Loucy (cell line): ENCODE measurements around the gene PDE4A.

Experiments used
- H2AFZ ChIP-seq: fragments of 200-600 bp; sonication (generic); 2 replicates; pipeline ENCODE4 v1.6.0; 2016; ENCODE audit warnings: antibody characterized with exemption, mild to moderate bottlenecking, low read length, moderate library complexity
- H3F3A ChIP-seq: fragments of 200-600 bp; 2 replicates; pipeline ENCODE4 v1.6.0; 2016; ENCODE audit warnings: antibody characterized with exemption, low read depth, mild to moderate bottlenecking
- H3K27me3 ChIP-seq: fragments of 200-600 bp; sonication (generic); 2 replicates; pipeline ENCODE4 v1.6.1; 2014; ENCODE audit warnings: low read length, mild to moderate bottlenecking; ENCODE audit not compliant: insufficient read depth, poor library complexity, severe bottlenecking
- H3K36me3 ChIP-seq: fragments of 200-600 bp; sonication (generic); 2 replicates; pipeline ENCODE4 v1.6.1; 2016; ENCODE audit warnings: low read length; ENCODE audit not compliant: insufficient read depth
- H3K4me1 ChIP-seq: fragments of 200-600 bp; sonication (generic); 2 replicates; pipeline ENCODE4 v1.5.1; 2014; ENCODE audit warnings: low read length, mild to moderate bottlenecking; ENCODE audit not compliant: insufficient read depth, poor library complexity, severe bottlenecking
- H3K4me2 ChIP-seq: fragments of 200-600 bp; sonication (generic); 2 replicates; pipeline ENCODE4 v1.6.0; 2014; ENCODE audit warnings: antibody characterized with exemption, low read length, low read depth, mild to moderate bottlenecking; ENCODE audit not compliant: poor library complexity, severe bottlenecking
- H3K4me3 ChIP-seq: fragments of 200-600 bp; sonication (generic); 2 replicates; pipeline ENCODE4 v1.5.1; 2014; ENCODE audit warnings: low read length, mild to moderate bottlenecking, mixed read lengths; ENCODE audit not compliant: poor library complexity, severe bottlenecking
- H3K79me2 ChIP-seq: fragments of 200-600 bp; sonication (generic); 2 replicates; pipeline ENCODE4 v1.6.1; 2014; ENCODE audit warnings: low read length; ENCODE audit not compliant: insufficient read depth
- H3K9ac ChIP-seq: fragments of 200-600 bp; sonication (generic); 2 replicates; pipeline ENCODE4 v1.6.0; 2014; ENCODE audit warnings: mild to moderate bottlenecking, low read depth, low read length, moderate library complexity; ENCODE audit not compliant: poor library complexity, severe bottlenecking
- H3K9me2 ChIP-seq: fragments of 200-600 bp; sonication (generic); replicated peaks from 2 replicates; pipeline ENCODE4 v1.6.1; 2016; ENCODE audit warnings: low read depth, low read length, mixed read lengths
- H3K9me3 ChIP-seq: fragments of 200-600 bp; sonication (generic); 2 replicates; pipeline ENCODE4 v1.6.1; 2014; ENCODE audit warnings: mild to moderate bottlenecking, antibody characterized with exemption, low read length, low read depth; ENCODE audit not compliant: insufficient read depth
- H4K20me1 ChIP-seq: fragments of 200-600 bp; sonication (generic); 2 replicates; pipeline ENCODE4 v1.6.0; 2014; ENCODE audit warnings: antibody characterized with exemption, low read length, mild to moderate bottlenecking; ENCODE audit not compliant: insufficient read depth, poor library complexity, severe bottlenecking
- EZH2phosphoT487 ChIP-seq: fragments of 200-600 bp; IDR thresholded peaks from 2 replicates; pipeline ENCODE4 v1.6.1; 2018; ENCODE audit warnings: antibody characterized with exemption, mild to moderate bottlenecking, moderate library complexity, borderline replicate concordance
- TF ChIP-seq, protein P1 (sequence below): fragments of 200-600 bp; sonication (generic); conservative IDR thresholded peaks from 2 replicates; pipeline ENCODE4 v1.5.1; 2014; ENCODE audit warnings: mild to moderate bottlenecking, antibody characterized with exemption, low read length

The PDE4A gene

DNA sequence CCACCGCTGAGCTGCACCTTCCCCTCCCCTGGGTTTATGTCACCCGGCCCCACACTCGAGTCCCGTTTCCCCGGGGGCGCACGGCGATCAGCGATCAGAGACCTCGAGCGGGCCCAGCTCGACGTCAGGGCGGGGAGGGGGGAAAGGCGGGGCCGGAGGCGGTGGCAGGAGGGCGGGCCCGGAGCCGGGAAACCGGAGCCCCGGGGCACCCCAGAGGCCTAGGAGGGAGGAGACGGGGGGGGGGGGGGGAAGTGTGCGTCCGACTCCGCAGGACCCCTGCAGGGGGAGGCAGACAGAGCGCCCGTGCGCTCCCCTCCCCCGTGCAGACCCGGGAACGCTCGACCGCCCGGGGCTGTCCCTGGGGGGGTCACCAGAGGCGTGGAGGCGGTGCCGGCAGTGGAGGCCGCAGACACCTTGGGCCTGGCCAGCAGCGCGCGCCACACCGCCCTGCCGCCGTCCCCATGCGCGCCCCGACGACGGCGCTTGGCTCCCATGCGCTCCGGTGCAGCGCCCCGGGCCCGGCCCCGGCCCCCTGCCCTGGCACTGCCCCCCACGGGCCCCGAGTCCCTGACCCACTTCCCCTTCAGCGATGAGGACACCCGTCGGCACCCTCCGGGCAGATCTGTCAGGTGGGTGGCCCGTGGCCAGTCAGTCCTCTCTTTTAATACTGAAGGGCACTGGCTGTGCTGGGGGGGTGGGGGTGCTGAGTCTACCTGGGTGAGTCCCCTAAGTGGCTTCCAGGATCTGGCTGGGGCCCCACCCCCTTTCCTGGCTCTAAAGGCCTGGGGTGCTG is 11.8 kb downstream of the PDE4A start:
- no peaks in the 10 kb centered on the region for H3F3A ChIP-seq
- H3K4me1 ChIP-seq: peaks cover 18% of the 10 kb centered on the region
- H3K9me3 ChIP-seq: no peaks in the 10 kb centered on the region
- H3K79me2 ChIP-seq: no peaks in the 10 kb centered on the region
- TF ChIP-seq EZH2phosphoT487: no peak
- TF ChIP-seq, protein P1, sequence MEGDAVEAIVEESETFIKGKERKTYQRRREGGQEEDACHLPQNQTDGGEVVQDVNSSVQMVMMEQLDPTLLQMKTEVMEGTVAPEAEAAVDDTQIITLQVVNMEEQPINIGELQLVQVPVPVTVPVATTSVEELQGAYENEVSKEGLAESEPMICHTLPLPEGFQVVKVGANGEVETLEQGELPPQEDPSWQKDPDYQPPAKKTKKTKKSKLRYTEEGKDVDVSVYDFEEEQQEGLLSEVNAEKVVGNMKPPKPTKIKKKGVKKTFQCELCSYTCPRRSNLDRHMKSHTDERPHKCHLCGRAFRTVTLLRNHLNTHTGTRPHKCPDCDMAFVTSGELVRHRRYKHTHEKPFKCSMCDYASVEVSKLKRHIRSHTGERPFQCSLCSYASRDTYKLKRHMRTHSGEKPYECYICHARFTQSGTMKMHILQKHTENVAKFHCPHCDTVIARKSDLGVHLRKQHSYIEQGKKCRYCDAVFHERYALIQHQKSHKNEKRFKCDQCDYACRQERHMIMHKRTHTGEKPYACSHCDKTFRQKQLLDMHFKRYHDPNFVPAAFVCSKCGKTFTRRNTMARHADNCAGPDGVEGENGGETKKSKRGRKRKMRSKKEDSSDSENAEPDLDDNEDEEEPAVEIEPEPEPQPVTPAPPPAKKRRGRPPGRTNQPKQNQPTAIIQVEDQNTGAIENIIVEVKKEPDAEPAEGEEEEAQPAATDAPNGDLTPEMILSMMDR: no peak
- no peaks in the 10 kb centered on the region for H3K27me3 ChIP-seq
- 0 out of 2 replicates have a peak overlapping the region, but pooled peaks have one; percentile 53 for H2AFZ ChIP-seq
- H3K9me2 ChIP-seq: no peaks in the 10 kb centered on the region
- H3K4me2 ChIP-seq: no peak overlapping the region
- no peaks in the 10 kb centered on the region for H4K20me1 ChIP-seq
- H3K4me3 ChIP-seq: no peak overlapping the region
- no peak overlapping the region for H3K9ac ChIP-seq
- no peaks in the 10 kb centered on the region for H3K36me3 ChIP-seq

DNA sequence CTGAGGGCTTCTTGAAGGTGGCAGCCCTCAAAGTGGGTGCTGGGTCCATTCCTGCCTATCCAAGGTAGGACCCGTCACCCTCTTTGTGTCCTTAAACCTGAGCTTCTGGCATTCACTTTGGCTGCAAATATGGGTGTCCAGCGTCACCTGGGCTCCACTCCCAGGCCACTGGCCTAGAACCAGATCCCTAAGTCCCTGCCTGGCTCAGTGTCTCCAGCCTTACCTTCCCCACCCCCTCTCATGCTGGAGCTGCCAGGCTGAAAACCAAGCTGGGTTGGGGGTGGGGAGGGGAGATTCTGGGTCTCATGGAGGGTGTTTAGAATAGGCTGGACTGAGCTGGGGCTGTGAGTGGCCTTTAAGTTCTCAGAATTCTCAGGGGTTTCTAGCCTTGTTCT is 12.4 kb downstream of the PDE4A start:
- H3K4me3 ChIP-seq: no peak overlapping the region
- no peak overlapping the region for H3K4me2 ChIP-seq
- no peaks in the 10 kb centered on the region for H3K27me3 ChIP-seq
- no peak overlapping the region for H3K9ac ChIP-seq
- no peak overlapping the region for H2AFZ ChIP-seq
- H3K9me3 ChIP-seq: no peaks in the 10 kb centered on the region
- H4K20me1 ChIP-seq: no peaks in the 10 kb centered on the region
- H3K79me2 ChIP-seq: no peaks in the 10 kb centered on the region
- no peak for TF ChIP-seq EZH2phosphoT487
- TF ChIP-seq, protein P1: no peak
- no peaks in the 10 kb centered on the region for H3K36me3 ChIP-seq
- no peaks in the 10 kb centered on the region for H3F3A ChIP-seq
- H3K4me1 ChIP-seq: peaks cover 14% of the 10 kb centered on the region
- H3K9me2 ChIP-seq: no peaks in the 10 kb centered on the region

DNA sequence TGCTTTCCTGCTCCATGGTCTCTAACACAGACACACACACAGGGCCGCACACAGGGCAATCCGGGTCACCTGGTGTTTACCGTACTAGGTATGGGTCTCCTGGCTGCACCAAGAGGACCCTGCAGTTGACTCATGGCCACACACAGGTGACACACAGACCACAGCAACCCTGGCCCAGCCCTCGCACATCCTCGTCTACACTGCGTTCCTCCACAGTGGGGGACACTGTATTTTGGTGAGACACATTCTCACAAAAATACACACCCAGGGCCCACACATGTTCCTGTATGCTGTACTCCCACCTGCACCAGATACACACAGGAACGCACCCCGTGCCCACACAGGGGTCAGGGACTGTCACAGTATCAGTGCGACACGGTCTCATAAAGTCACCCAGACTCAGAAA is 12.8 kb downstream of the PDE4A start:
- Histone ChIP-seq H3K4me3 (no peak overlapping the region), H3K27me3 (no peaks in the 10 kb centered on the region), H3K9me3 (no peaks in the 10 kb centered on the region), H2AFZ (no peak overlapping the region), H4K20me1 (no peaks in the 10 kb centered on the region), H3F3A (no peaks in the 10 kb centered on the region), H3K9me2 (no peaks in the 10 kb centered on the region), H3K4me2 (no peak overlapping the region), H3K4me1 (peaks cover 10% of the 10 kb centered on the region), H3K9ac (no peak overlapping the region), H3K36me3 (no peaks in the 10 kb centered on the region), H3K79me2 (no peaks in the 10 kb centered on the region)
- TF ChIP-seq EZH2phosphoT487: no peak
- TF ChIP-seq, protein P1: no peak
